Measurements from ENCODE around the gene ATP2C1. TPM values are rescaled to one million over a fixed set of nuclear protein-coding genes. Genes with fewer than 3 reads are reported as not detected.

Gene ATP2C1
- total RNA-seq, 1 donor from 2014 or later: 142 TPM

DNA sequence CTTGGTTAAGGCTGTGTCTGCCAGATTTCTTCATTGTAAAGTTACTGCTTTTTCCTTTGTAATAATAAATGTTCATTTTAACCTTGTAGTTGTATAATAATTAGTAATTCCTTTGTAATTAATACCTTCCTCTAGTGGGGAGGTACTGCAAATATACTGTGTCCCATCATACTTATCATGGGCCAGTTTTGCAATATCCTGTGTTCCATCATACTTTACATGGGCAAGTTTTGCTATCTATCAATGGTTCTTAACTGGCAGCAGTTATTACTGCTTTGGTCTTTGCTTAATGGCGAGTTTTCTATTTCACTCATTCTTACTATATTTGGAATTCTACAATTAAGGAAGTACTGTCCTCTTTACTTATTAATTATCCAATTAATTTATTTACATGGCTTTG, 10.6 kb downstream of the ATP2C1 start:
- H3K27ac ChIP-seq: no peak overlapping the region
- H3K9me3 ChIP-seq: no peaks in the 10 kb centered on the region
- intact Hi-C loops (cut with DNase I): no loop called here
- TF ChIP-seq, protein P1, sequence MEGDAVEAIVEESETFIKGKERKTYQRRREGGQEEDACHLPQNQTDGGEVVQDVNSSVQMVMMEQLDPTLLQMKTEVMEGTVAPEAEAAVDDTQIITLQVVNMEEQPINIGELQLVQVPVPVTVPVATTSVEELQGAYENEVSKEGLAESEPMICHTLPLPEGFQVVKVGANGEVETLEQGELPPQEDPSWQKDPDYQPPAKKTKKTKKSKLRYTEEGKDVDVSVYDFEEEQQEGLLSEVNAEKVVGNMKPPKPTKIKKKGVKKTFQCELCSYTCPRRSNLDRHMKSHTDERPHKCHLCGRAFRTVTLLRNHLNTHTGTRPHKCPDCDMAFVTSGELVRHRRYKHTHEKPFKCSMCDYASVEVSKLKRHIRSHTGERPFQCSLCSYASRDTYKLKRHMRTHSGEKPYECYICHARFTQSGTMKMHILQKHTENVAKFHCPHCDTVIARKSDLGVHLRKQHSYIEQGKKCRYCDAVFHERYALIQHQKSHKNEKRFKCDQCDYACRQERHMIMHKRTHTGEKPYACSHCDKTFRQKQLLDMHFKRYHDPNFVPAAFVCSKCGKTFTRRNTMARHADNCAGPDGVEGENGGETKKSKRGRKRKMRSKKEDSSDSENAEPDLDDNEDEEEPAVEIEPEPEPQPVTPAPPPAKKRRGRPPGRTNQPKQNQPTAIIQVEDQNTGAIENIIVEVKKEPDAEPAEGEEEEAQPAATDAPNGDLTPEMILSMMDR (IDR thresholded peaks at IDR 0.05): no peak
- DNase-seq: no peak
- no peak for ATAC-seq
- H3K27me3 ChIP-seq: no peaks in the 10 kb centered on the region
- H3K4me1 ChIP-seq: peaks cover 26% of the 10 kb centered on the region
- no peaks in the 10 kb centered on the region for H3K36me3 ChIP-seq
- no peak overlapping the region for H3K4me3 ChIP-seq

DNA sequence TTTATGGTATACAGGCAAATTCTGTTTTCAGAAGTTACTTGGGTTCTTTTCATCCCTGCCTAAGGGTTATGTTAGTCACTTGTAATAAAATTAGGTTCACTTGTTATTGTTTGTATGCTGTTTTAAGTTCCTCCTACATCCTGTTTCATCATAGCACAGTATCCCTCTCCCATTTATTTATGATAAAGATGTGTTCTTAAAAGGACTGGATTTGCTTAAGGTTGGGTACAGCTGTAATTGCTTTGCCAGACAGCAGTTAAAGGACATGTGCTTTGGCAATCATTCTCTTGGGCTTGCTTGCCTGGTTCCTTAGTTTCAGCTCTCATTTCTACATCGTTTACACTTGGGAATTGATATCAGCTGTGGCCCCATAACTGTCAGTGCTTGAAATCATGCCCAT, 11.7 kb downstream of the ATP2C1 start:
- DNase-seq: no peak
- no peaks in the 10 kb centered on the region for H3K27me3 ChIP-seq
- H3K27ac ChIP-seq: peak overlapping the region; percentile 0
- peaks cover 19% of the 10 kb centered on the region for H3K4me1 ChIP-seq
- TF ChIP-seq, protein P1 (IDR thresholded peaks at IDR 0.05): no peak
- no peaks in the 10 kb centered on the region for H3K36me3 ChIP-seq
- H3K9me3 ChIP-seq: no peaks in the 10 kb centered on the region
- H3K4me3 ChIP-seq: no peak overlapping the region
- intact Hi-C loops (cut with DNase I): no loop called here
- ATAC-seq: peak; percentile 34

DNA sequence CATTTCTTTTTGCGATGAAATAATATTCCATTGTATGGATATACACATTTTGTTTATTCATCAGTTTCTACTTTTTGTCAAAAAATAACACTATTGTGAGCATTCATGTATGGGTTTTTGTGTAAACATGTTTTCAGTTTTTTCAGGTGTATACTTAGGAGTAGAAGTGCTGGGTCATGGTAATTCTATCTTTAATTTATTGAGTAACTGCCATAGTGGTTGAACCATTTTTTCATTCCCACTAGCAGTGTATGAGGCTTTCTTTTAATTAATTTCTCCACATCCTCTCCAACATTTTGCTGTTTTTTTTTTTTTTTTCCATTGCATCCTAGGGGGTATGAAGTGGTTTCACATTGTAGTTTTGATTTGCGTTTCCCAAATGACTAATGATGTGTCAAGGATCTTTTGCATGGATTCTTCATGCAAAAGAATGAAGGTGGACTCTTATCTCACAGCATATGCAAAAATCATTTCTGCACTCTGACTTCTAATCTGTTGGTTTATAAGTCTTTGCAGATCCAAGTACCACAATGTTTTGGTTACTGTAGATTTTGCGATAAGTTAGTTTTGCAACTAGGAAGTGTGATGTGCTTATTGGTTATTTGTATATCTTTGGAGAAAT, 12.6 kb downstream of the ATP2C1 start:
- ATAC-seq: no peak
- TF ChIP-seq, protein P1 (IDR thresholded peaks at IDR 0.05): no peak
- no peak overlapping the region for H3K27ac ChIP-seq
- H3K9me3 ChIP-seq: no peaks in the 10 kb centered on the region
- H3K36me3 ChIP-seq: no peaks in the 10 kb centered on the region
- peaks cover 12% of the 10 kb centered on the region for H3K4me1 ChIP-seq
- intact Hi-C loops (cut with DNase I): no loop called here
- H3K27me3 ChIP-seq: no peaks in the 10 kb centered on the region
- H3K4me3 ChIP-seq: no peak overlapping the region
- no peak for DNase-seq

DNA sequence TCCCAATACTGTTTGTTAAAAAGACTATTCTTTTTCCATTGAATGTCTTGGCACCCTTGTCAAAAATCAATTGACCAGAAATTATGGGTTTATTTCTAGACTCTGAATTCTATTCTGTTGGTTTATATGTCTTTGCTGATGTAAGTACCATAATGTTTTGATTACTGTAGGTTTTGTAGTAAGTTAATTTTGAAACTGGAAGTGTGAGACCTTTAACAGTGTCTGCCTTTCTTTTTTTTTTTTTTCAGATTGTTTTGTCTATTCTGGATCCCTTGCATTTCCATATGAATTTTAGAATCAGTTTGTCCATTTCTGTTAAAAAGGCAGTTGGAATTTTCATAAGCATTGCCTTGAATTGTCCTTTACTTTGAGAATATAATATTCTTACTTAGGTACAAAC, 13.6 kb downstream of the ATP2C1 start:
- Histone ChIP-seq H3K27me3 (no peaks in the 10 kb centered on the region), H3K27ac (no peak overlapping the region), H3K9me3 (no peaks in the 10 kb centered on the region), H3K4me1 (peaks cover 12% of the 10 kb centered on the region), H3K4me3 (no peak overlapping the region), H3K36me3 (no peaks in the 10 kb centered on the region)
- ATAC-seq: no peak
- DNase-seq: no peak
- TF ChIP-seq, protein P1 (IDR thresholded peaks at IDR 0.05): no peak
- intact Hi-C loops (cut with DNase I): no loop called here

DNA sequence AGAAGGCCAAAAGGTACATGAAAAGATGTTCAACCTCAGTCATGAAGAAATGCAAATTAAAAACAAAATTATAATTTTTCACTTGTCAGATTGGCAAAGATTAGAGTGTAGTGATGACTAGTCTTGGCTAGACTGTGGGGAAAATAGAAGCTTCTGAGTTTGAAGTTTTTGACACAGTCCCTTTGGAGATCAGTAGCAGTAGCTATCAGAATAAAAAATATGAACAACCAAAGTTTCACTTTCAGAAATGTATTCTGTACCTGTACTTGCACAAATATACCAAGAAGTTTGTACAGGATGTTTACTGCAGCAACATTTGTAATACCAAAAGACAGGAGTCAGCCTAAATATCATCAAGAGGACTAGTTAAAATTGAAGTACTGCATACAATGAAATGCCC, 14.1 kb downstream of the ATP2C1 start:
- Histone ChIP-seq H3K27ac (no peak overlapping the region), H3K9me3 (no peaks in the 10 kb centered on the region), H3K4me1 (peaks cover 12% of the 10 kb centered on the region), H3K27me3 (no peaks in the 10 kb centered on the region), H3K4me3 (no peak overlapping the region), H3K36me3 (no peaks in the 10 kb centered on the region)
- DNase-seq (no peak), ATAC-seq (no peak)
- TF ChIP-seq, protein P1 (IDR thresholded peaks at IDR 0.05): no peak
- intact Hi-C loops (cut with DNase I): no loop called here
